Stimulated activated CD8-positive, alpha-beta memory T cell treated with anti-CD3 and anti-CD28 coated beads, Interleukin-7, amount 100 ng/mL, for 48 hours (primary cell): Measurements from ENCODE around the gene HMGN2.
"Not testable (repeated sequence)": the region's sequence is repeated elsewhere in the genome, so short reads cannot be mapped to it uniquely, and the experiment has no call there.

Experiments
- DNase-seq, 2 donors: peaks; one replicate each; pipeline ENCODE4 v3.0.0-alpha.2; 2020; ENCODE audit warnings: low read depth in 1 of 2; ENCODE audit errors: extremely low read depth in 1 of 2

The HMGN2 gene

GRCh38 chr1:26476958-26477357, 4.7 kb downstream of the HMGN2 start:
- DNase-seq: no peak

DNA sequence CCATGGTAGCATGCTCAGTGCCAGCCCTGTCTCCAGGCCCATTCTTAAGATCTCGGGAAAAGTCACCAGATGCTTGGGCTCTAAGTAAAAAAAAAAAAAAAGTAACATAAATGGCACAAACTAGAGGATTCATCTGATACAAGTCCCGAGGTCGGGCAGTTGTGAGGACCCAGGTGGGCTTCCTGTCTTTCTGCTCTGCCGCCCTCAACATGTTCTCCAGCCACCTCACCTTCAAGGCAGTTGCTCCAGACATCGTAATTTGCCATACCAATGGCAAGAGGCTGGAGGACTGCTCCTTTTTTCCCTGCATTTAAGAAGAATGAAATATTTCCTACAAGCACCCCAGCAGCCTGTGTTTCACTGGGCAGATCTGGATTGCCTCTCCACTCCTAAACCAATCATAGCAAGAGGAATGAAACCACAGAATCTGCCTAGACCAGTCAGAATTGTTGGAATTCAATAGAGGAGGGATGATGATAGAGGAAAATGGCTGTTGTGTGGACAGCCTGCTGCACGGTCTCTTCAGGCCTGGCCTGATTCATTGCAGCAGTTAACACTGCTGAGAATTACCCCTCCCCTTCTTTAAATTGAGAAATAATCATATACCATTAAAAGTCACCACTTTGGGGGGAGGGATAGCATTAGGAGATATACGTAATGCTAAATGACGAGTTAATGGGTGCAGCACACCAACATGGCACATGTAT, 5.4 kb downstream of the HMGN2 start:
- DNase-seq: no peak

DNA sequence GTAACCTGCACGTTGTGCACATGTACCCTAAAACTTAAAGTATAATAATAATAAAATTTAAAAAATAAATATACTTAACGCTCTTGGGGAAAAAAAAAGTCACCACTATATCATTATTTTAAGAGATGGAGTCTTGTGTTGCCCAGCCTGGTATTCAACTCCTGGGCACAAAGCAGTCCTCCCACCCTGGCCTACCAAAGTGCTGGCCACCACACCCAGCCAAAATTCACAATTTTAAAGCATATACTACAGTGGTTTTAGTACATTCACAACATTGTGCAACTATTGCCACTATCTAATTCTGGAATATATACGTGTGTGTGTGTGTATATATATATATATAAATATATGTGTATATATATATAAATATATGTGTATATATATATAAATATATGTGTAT, 5.9 kb downstream of the HMGN2 start:
- DNase-seq: no peak

- no peak for DNase-seq
Observed at GRCh38 chr1:26478988-26479387, 6.7 kb downstream of the HMGN2 start.

DNA sequence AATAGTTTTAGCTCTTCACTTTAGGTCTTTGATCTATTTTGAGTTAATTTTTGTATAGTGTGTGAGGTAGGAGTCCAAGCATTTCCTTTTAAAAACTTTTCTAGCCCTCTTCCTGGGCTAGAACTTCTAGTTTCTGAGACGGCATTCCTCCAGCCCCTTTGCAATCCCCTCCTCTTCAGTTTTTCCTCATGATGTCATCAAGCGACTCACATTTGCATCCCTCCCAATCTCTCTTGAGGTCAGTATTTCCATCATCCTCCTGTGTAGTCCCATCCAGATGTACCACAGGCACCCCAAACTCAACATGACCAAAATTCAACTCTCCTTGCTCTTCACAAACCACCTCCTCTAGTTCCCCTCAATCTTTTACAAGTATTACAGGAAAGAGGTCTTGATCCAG, 10.7 kb downstream of the HMGN2 start:
- DNase-seq: no peak

GRCh38 chr1:26483980-26484379, 11.7 kb downstream of the HMGN2 start:
- no peak for DNase-seq

- no peak for DNase-seq
Observed at GRCh38 chr1:26490155-26490554, 17.9 kb downstream of the HMGN2 start.

GRCh38 chr1:26493267-26493666, 21.0 kb downstream of the HMGN2 start:
- DNase-seq: no peak

GRCh38 chr1:26493938-26494337, 21.7 kb downstream of the HMGN2 start:
- DNase-seq: no peak

- DNase-seq: no peak
Observed at GRCh38 chr1:26496861-26497260, 24.6 kb downstream of the HMGN2 start.

DNA sequence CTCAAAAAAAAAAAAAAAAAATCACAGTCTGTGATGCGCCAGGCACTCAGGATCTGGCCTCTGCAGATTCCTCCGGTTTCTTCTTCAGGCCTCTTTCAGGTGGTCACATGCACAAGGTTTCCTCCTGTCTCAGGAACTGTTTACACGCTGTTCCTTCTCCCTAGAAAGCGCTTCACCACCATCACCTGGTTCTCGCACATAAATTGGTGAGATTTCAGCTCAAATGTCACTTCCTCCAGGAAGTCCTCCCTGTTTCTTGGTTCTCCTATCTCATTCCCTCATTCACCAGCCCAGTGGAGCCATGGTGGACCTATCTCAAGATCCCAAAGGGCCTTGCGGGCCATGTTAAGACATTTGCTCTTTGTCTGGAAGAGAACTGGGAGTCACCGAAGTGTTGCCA, 26.7 kb downstream of the HMGN2 start:
- no peak for DNase-seq

DNA sequence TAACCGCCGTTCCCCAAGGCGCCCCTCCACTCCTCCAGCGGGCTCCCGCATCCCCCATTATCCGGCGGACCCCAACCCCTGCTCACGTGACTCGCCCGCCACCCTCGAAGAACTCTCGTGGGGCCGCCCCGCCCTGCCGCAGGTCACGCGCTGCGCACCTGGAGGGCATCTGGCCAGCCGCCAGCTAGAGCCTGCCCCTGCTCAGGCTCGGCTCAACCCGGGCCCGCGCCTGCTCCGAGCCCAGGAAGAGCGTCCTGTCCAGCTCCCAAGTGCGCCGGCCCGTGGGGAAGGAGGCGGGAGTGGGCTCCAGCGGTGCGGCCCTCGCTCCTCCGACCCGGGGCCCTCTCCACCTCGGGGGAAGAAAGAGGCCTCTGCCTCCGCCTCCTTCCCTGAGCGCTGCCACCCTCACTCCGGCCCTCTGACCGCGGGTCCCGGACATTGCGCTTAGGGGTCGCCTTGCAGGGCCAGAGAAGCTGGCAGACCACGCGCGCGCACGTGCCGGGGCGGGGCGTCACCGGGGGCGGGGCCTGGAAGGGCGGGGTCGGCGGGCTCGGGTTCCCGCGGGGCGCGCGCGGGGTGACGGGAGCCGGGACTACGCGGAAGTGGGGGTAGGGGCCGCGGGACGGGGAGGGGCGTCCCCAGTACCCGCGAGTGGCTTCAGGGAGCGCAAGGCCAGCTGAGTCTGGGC, 28.4 kb downstream of the HMGN2 start:
- peak; percentile 78 to 84 for DNase-seq

- not testable (repeated sequence) for DNase-seq
Observed at GRCh38 chr1:26510711-26511110, 38.5 kb downstream of the HMGN2 start.

DNA sequence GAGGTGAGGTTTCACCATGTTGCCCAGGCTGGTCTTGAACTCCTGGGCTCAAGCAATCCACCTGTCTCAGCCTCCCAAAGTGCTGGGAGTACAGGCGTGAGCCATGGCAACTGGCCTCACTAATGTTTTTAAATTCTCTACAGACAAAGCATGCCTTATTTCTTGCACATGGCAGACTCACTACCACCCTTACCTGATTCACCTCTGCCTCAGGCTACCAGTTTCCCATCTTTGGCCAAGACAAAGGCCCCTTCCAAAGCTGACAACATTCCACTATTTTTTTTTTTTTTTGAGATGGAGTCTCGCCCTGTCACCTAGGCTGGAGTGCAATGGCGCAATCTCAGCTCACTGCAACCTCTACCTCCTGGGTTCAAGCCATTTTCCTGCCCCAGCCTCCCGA, 43.6 kb downstream of the HMGN2 start:
- DNase-seq: not testable (repeated sequence)

DNA sequence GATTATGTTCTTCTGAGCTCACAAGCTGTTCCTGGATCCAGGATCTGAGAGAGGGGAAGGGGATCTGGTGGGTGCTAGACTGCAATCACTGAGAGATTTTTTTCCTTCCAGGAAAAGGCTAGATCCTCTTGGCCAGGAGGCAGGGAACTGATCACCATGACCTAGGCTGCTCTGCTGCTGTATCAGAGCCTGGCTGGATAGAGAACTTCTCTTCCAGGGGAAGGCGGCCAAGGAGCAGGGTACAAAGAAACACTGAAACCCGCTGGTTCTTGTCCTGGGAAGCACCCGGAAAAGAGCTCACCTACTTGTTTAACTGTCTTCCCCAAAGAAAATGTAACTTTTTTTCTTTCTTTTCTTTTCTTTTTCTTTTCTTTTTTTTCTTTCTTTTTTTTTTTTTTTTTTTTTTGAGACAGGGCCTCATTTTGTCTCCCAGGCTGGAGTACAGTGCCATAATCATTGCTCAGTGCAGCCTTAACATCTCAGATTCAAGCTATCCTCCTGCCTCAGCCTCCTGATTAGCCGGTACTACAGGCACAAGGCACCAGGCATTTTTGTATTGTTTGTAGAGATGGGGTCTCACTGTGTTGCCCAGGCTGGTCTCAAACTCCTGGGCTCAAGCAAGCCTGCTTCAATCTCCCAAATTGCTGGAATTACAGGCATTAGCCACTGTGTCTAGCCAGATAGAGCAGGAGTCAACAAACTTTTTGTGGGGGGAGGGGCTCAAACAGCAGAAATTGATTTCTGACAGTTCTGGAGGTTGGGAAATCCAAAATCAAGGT, 44.9 kb downstream of the HMGN2 start:
- no peak for DNase-seq

DNA sequence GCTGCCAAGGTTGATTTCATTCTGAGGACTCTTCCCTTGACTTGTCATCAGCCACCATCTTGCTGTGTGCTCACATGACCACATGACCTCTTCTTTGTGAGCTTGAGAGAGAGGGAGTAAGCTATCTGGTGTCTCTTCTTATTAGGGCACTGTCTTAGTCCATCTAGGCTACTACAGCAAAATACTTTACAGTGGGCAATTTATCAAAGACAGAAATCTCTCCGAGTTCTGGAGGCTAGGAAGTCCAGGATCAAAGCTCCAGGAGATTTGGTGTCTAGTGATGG, 45.5 kb downstream of the HMGN2 start:
- DNase-seq: no peak

DNA sequence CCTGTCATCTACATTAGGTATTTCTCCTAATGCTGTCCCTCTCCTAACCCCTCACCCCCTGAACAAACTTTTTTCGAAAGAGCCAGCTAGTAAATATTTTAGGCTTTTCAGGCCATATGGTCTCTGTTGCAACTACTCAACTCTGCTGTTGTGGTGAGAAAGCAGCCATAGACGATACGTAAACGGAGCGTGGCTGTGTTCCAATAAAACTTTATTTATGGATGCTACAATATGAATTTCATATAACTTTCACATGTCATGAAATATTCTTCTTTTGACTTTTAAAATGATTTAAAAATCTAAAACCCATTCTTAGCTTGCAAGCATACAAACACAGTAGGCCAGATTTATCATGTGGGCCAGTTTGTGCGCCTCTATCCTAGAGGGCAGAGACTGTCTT, 46.1 kb downstream of the HMGN2 start:
- DNase-seq: no peak

GRCh38 chr1:26520339-26520738, 48.1 kb downstream of the HMGN2 start:
- DNase-seq: no peak

- no peak for DNase-seq
Observed at GRCh38 chr1:26521669-26522030, 49.4 kb downstream of the HMGN2 start.

- no peak for DNase-seq
Observed at GRCh38 chr1:26522073-26522472, 49.8 kb downstream of the HMGN2 start.

GRCh38 chr1:26524181-26524580, 51.9 kb downstream of the HMGN2 start:
- no peak for DNase-seq
